Panc1 (cell line): ENCODE results near the gene ITFG2. TPM values are rescaled to one million over a fixed set of nuclear protein-coding genes. Genes with fewer than 3 reads are reported as not detected.

ENCODE experiments used
- ATAC-seq: fragments of 200-7000 bp; cut with Tn5 transposase; 2 replicates; pipeline ENCODE4 v1.9.1; 2020; ENCODE audit warnings: mild to moderate bottlenecking, moderate library complexity
- BruUV-seq: library from RNA; stranded (reverse); fragments of 400-500 nt; replicated peaks from 2 replicates; lab custom pipeline; 2021; lab: Mats Ljungman, UMichigan
- CTCF ChIA-PET: fragments of 300-600 bp; sonication (Branson Sonifier 250); formaldehyde crosslinking; loops from one replicate; lab custom pipeline; 2022; ENCODE audit warnings: antibody characterized with exemption; lab: Charles Lee
- POLR2A ChIA-PET: fragments of 300-600 bp; sonication (Branson Sonifier 250); formaldehyde crosslinking; loops from one replicate; lab custom pipeline; 2022; ENCODE audit warnings: antibody characterized with exemption; lab: Charles Lee
- DNase-seq: peaks from one replicate; pipeline ENCODE4 v3.0.0-alpha.2; 2010; ENCODE audit warnings: low read depth, low spot score
- H3K27ac ChIP-seq: 2 replicates; pipeline ENCODE4 v1.5.1; 2011; ENCODE audit warnings: mild to moderate bottlenecking, low read length, inconsistent platforms
- H3K27me3 ChIP-seq: fragments of 200-500 bp; sonication (Bioruptor generic); 2 replicates; pipeline ENCODE4 v1.6.0; 2014; ENCODE audit warnings: low read length, inconsistent platforms; ENCODE audit not compliant: control insufficient read depth, insufficient read depth
- H3K36me3 ChIP-seq: fragments of 200-500 bp; sonication (Bioruptor generic); 2 replicates; pipeline ENCODE4 v1.5.1; 2014; ENCODE audit warnings: inconsistent platforms, mild to moderate bottlenecking, low read length, moderate library complexity; ENCODE audit not compliant: control insufficient read depth, insufficient read depth
- H3K4me1 ChIP-seq: 2 replicates; pipeline ENCODE4 v1.5.1; 2011; ENCODE audit warnings: inconsistent platforms, mild to moderate bottlenecking, low read length, moderate library complexity; ENCODE audit not compliant: control insufficient read depth, insufficient read depth
- H3K4me3 ChIP-seq, 2 experiments: 2 replicates each; pipeline ENCODE4 v1.5.1; 2011 to 2012; ENCODE audit warnings: low read depth in 2 of 2, low read length in 2 of 2, mild to moderate bottlenecking in 2 of 2, inconsistent platforms in 1 of 2, moderate library complexity in 1 of 2
- H3K9me3 ChIP-seq: fragments of 200-500 bp; sonication (Bioruptor generic); 2 replicates; pipeline ENCODE4 v1.5.1; 2014; ENCODE audit warnings: low read depth, mild to moderate bottlenecking, inconsistent platforms, low read length, moderate library complexity; ENCODE audit not compliant: control insufficient read depth, insufficient read depth
- POLR2AphosphoS5 ChIP-seq: IDR thresholded peaks from 2 replicates; pipeline ENCODE4 v1.6.1; 2012; ENCODE audit warnings: mild to moderate bottlenecking, low read depth, low read length, moderate library complexity
- SIN3A ChIP-seq: IDR thresholded peaks from 2 replicates; pipeline ENCODE4 v1.6.1; 2012; ENCODE audit warnings: low read depth, mild to moderate bottlenecking, low read length, moderate library complexity, borderline replicate concordance; ENCODE audit not compliant: insufficient read depth
- TCF7L2 ChIP-seq: IDR thresholded peaks from 2 replicates; pipeline ENCODE4 v1.6.1; 2011; ENCODE audit warnings: mild to moderate bottlenecking, low read depth, low read length, inconsistent platforms
- in situ Hi-C: cut with HindIII; loops from 2 replicates; pipeline ENCODE4 v1.10.0; 2016; ENCODE audit warnings: low sequenced_read_pairs, low pct_unique_long_range_greater_than_20kb
- intact Hi-C: fragments of 100-400 bp; cut with micrococcal nuclease; formaldehyde crosslinking; loops from one replicate; pipeline ENCODE4 v1.10.0; 2022; ENCODE audit not compliant: unreplicated experiment
- total RNA-seq: library from RNA; stranded (reverse); gene quantifications from one replicate; pipeline ENCODE4 v1.2.1, GENCODE V29; 2021; ENCODE audit not compliant: unreplicated experiment
- TF ChIP-seq, protein P1 (sequence below): fragments of 450-650 bp; IDR thresholded peaks from 2 replicates; pipeline ENCODE4 v1.5.1; 2017; ENCODE audit warnings: mild to moderate bottlenecking
- TF ChIP-seq, protein P2 (sequence below), 2 experiments: IDR thresholded peaks; 2 replicates each; pipeline ENCODE4 v1.6.1; 2011 to 2012; ENCODE audit warnings: low read depth in 2 of 2, control low read depth in 1 of 2, low read length in 1 of 2, mild to moderate bottlenecking in 1 of 2, moderate library complexity in 1 of 2; ENCODE audit not compliant: insufficient read depth in 1 of 2

Gene ITFG2
- total RNA-seq, 1 experiment from 2014 or later: 17.4 TPM

DNA sequence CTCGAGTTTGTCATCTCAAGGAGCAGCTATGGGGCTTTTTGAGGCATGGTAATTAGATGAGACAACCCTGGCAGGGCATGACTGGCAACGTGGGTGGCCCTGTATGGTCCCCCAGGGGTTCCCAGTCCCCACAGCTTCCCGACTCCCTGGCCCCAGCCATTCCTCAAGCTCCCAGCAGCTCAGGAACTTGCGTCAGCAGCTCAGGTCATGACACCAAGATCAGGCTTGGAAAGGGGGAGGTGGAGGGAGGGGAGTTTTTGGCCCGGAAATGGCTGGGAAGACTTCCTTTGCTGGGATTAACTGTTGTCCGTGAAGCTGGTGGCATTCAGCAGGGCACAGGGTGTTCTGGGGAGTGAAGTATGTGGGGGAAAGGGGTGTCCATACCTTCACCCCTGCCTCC is 32.8 kb downstream of the ITFG2 start:
- TF ChIP-seq, protein P1, sequence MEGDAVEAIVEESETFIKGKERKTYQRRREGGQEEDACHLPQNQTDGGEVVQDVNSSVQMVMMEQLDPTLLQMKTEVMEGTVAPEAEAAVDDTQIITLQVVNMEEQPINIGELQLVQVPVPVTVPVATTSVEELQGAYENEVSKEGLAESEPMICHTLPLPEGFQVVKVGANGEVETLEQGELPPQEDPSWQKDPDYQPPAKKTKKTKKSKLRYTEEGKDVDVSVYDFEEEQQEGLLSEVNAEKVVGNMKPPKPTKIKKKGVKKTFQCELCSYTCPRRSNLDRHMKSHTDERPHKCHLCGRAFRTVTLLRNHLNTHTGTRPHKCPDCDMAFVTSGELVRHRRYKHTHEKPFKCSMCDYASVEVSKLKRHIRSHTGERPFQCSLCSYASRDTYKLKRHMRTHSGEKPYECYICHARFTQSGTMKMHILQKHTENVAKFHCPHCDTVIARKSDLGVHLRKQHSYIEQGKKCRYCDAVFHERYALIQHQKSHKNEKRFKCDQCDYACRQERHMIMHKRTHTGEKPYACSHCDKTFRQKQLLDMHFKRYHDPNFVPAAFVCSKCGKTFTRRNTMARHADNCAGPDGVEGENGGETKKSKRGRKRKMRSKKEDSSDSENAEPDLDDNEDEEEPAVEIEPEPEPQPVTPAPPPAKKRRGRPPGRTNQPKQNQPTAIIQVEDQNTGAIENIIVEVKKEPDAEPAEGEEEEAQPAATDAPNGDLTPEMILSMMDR: no peak
- TF ChIP-seq SIN3A (no peak), POLR2AphosphoS5 (no peak), TCF7L2 (no peak)
- TF ChIP-seq, protein P2, sequence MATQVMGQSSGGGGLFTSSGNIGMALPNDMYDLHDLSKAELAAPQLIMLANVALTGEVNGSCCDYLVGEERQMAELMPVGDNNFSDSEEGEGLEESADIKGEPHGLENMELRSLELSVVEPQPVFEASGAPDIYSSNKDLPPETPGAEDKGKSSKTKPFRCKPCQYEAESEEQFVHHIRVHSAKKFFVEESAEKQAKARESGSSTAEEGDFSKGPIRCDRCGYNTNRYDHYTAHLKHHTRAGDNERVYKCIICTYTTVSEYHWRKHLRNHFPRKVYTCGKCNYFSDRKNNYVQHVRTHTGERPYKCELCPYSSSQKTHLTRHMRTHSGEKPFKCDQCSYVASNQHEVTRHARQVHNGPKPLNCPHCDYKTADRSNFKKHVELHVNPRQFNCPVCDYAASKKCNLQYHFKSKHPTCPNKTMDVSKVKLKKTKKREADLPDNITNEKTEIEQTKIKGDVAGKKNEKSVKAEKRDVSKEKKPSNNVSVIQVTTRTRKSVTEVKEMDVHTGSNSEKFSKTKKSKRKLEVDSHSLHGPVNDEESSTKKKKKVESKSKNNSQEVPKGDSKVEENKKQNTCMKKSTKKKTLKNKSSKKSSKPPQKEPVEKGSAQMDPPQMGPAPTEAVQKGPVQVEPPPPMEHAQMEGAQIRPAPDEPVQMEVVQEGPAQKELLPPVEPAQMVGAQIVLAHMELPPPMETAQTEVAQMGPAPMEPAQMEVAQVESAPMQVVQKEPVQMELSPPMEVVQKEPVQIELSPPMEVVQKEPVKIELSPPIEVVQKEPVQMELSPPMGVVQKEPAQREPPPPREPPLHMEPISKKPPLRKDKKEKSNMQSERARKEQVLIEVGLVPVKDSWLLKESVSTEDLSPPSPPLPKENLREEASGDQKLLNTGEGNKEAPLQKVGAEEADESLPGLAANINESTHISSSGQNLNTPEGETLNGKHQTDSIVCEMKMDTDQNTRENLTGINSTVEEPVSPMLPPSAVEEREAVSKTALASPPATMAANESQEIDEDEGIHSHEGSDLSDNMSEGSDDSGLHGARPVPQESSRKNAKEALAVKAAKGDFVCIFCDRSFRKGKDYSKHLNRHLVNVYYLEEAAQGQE (IDR thresholded peaks at IDR 0.05; ENCODE audit: insufficient read depth in 1 of 2, low read depth in 2 of 2, low read length in 1 of 2): no peak
- H3K9me3 ChIP-seq: no peaks in the 10 kb centered on the region
- intact Hi-C loops: no loop called here
- H3K4me1 ChIP-seq: no peaks in the 10 kb centered on the region
- H3K27ac ChIP-seq: no peak overlapping the region
- ChIA-PET CTCF (interaction anchor here (1.0 kb wide), 1 partner anchor 39 kb away, joined by 3 read pairs; no protein-coding TSS in a partner anchor), POLR2A (interaction anchor here (0.5 kb wide), 1 partner anchor 24 kb away, joined by 7 read pairs; no protein-coding TSS in a partner anchor)
- BruUV-seq: no TSS peak
- DNase-seq: no peak
- no peaks in the 10 kb centered on the region for H3K36me3 ChIP-seq
- no peak for ATAC-seq
- in situ Hi-C loops: no loop called here
- no peak overlapping the region for H3K4me3 ChIP-seq
- H3K27me3 ChIP-seq: no peaks in the 10 kb centered on the region

DNA sequence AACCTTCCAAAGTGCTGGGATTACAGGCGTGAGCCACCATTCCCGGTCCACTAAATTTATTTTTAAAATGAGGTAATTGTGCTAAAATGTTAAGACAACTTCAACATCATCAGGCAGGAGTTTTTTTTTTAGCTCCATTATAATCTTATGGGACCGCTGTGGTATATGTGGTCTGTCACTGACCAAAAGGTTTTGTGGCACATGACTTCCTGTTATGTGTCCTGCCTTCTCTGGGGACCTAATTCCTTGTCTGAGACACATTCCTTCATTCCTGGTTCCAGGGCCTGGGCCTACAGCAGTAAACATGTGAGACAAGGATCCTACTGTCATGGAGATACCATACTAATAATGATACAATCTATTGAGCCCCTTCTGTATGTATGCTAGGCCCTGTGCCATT is 39.5 kb downstream of the ITFG2 start:
- in situ Hi-C loops (no loop called here), intact Hi-C loops (no loop called here)
- DNase-seq (no peak), ATAC-seq (no peak)
- CTCF ChIA-PET: interaction anchor here (0.6 kb wide), 1 partner anchor 347 kb away, joined by 3 read pairs; no protein-coding TSS in a partner anchor
- H3K27ac ChIP-seq: no peak overlapping the region
- POLR2A ChIA-PET: no interaction called here
- no peak for TF ChIP-seq POLR2AphosphoS5
- TF ChIP-seq SIN3A: no peak
- TF ChIP-seq, protein P1: no peak
- TF ChIP-seq, protein P2 (IDR thresholded peaks at IDR 0.05; ENCODE audit: insufficient read depth in 1 of 2, low read depth in 2 of 2, low read length in 1 of 2): no peak
- no peak for TF ChIP-seq TCF7L2
- H3K4me3 ChIP-seq: no peak overlapping the region
- H3K36me3 ChIP-seq: no peaks in the 10 kb centered on the region
- H3K4me1 ChIP-seq: no peaks in the 10 kb centered on the region
- BruUV-seq: no TSS peak
- H3K27me3 ChIP-seq: no peaks in the 10 kb centered on the region
- no peaks in the 10 kb centered on the region for H3K9me3 ChIP-seq
